ENCODE measurements around the gene ZNF652. TPM values are rescaled to one million over a fixed set of nuclear protein-coding genes. Genes with fewer than 3 reads are reported as not detected.
"Not testable (repeated sequence)": the region's sequence is repeated elsewhere in the genome, so short reads cannot be mapped to it uniquely, and the experiment has no call there.

The ZNF652 gene
- total RNA-seq, 3 donors from 2014 or later, result 44.4 to 117 (median 46.9) TPM

GRCh38 chr17:49266233-49266632 lies 95.8 kb downstream of the ZNF652 start:
- DNase-seq (no peak), ATAC-seq (no peak)
- Histone ChIP-seq H3K4me1 (ENCODE audit: low read depth) (no peaks in the 10 kb centered on the region), H3K9me3 (no peaks in the 10 kb centered on the region), H3K36me3 (ENCODE audit: low read depth) (no peaks in the 10 kb centered on the region), H3K4me3 (no peak overlapping the region)
- no peak for TF ChIP-seq CTCF (IDR thresholded peaks at IDR 0.05)
- intact Hi-C loops (cut with DNase I, micrococcal nuclease), result no loop called here

- intact Hi-C loops (cut with DNase I, micrococcal nuclease); ATAC-seq; DNase-seq; H3K9me3 ChIP-seq; H3K4me3 ChIP-seq; H3K4me1 ChIP-seq (ENCODE audit: low read depth); H3K36me3 ChIP-seq (ENCODE audit: low read depth): not testable (repeated sequence)
Measured at GRCh38 chr17:49261540-49261939, 100.5 kb downstream of the ZNF652 start.

- no peak overlapping the region for H3K4me3 ChIP-seq
- intact Hi-C loops (cut with DNase I, micrococcal nuclease), result no loop called here
- no peak for TF ChIP-seq CTCF (IDR thresholded peaks at IDR 0.05)
- DNase-seq (peak in 2 of 3 donors; percentile 30 to 46), ATAC-seq (no peak)
- no peaks in the 10 kb centered on the region for H3K9me3 ChIP-seq
- H3K4me1 ChIP-seq (ENCODE audit: low read depth), result peaks cover 3% of the 10 kb centered on the region
- H3K36me3 ChIP-seq (ENCODE audit: low read depth), result no peaks in the 10 kb centered on the region
Measured at GRCh38 chr17:49260817-49261291, 101.2 kb downstream of the ZNF652 start.

GRCh38 chr17:49260011-49260816 lies 101.8 kb downstream of the ZNF652 start:
- no peak for TF ChIP-seq CTCF (IDR thresholded peaks at IDR 0.05)

GRCh38 chr17:49259663-49260010 lies 102.4 kb downstream of the ZNF652 start:
- no peak for TF ChIP-seq CTCF (IDR thresholded peaks at IDR 0.05)
- H3K9me3 ChIP-seq, result no peaks in the 10 kb centered on the region
- ATAC-seq (no peak), DNase-seq (no peak)
- peaks cover 3% of the 10 kb centered on the region for H3K4me1 ChIP-seq (ENCODE audit: low read depth)
- no peak overlapping the region for H3K4me3 ChIP-seq
- intact Hi-C loops (cut with DNase I, micrococcal nuclease), result no loop called here
- no peaks in the 10 kb centered on the region for H3K36me3 ChIP-seq (ENCODE audit: low read depth)

More at GRCh38 chr17:49260011-49260816, 101.8 kb downstream of the ZNF652 start:
- Histone ChIP-seq H3K4me1 (ENCODE audit: low read depth) (peaks cover 3% of the 10 kb centered on the region), H3K36me3 (ENCODE audit: low read depth) (no peaks in the 10 kb centered on the region), H3K4me3 (peak overlapping the region; percentile 28), H3K9me3 (no peaks in the 10 kb centered on the region)
- DNase-seq, result peak; percentile 38 to 72 (median 66)
- intact Hi-C loops (cut with DNase I, micrococcal nuclease), result no loop called here
- peak; percentile 88 for ATAC-seq

GRCh38 chr17:49258394-49258793 lies 103.7 kb downstream of the ZNF652 start:
- ATAC-seq (no peak), DNase-seq (no peak)
- Histone ChIP-seq H3K9me3 (no peaks in the 10 kb centered on the region), H3K36me3 (ENCODE audit: low read depth) (no peaks in the 10 kb centered on the region), H3K4me1 (ENCODE audit: low read depth) (peaks cover 3% of the 10 kb centered on the region), H3K4me3 (no peak overlapping the region)
- intact Hi-C loops (cut with DNase I, micrococcal nuclease), result no loop called here
- no peak for TF ChIP-seq CTCF (IDR thresholded peaks at IDR 0.05)

Data from mucosa of descending colon (tissue), 3 donors.